Endometrial microvascular endothelial cells (primary cell): ENCODE measurements around the gene LAIR1. TPM values are rescaled to one million over a fixed set of nuclear protein-coding genes. Genes with fewer than 3 reads are reported as not detected.
"Not testable (repeated sequence)": the region's sequence is repeated elsewhere in the genome, so short reads cannot be mapped to it uniquely, and the experiment has no call there.

Experiments used
- in situ Hi-C: cut with HindIII; loops from 2 replicates; pipeline ENCODE4 v1.10.0; 2017; ENCODE audit warnings: low sequenced_read_pairs, low pct_unique_long_range_greater_than_20kb; ENCODE audit errors: inconsistent ontology term
- total RNA-seq: library from RNA; depleted of rRNA; stranded (reverse); fragments of >200 nt; gene quantifications from one replicate; pipeline ENCODE4 v1.2.3, GENCODE V29; 2015; ENCODE audit errors: inconsistent ontology term

LAIR1 gene
- total RNA-seq, 1 donor from 2014 or later = not detected

GRCh38 chr19:54380897-54381296 lies 16.2 kb upstream of the LAIR1 start:
- in situ Hi-C loops = no loop called here

GRCh38 chr19:54379187-54379678 lies 14.5 kb upstream of the LAIR1 start:
- in situ Hi-C loops = no loop called here

GRCh38 chr19:54376610-54377285 lies 12.0 kb upstream of the LAIR1 start:
- in situ Hi-C loops = no loop called here

GRCh38 chr19:54375181-54375938 lies 10.6 kb upstream of the LAIR1 start:
- in situ Hi-C loops = not testable (repeated sequence)

- in situ Hi-C loops = no loop called here
Observed at GRCh38 chr19:54373781-54374631, 9.3 kb upstream of the LAIR1 start.

- in situ Hi-C loops = not testable (repeated sequence)
Observed at GRCh38 chr19:54371453-54371852, 6.7 kb upstream of the LAIR1 start.

- in situ Hi-C loops = not testable (repeated sequence)
Observed at GRCh38 chr19:54370434-54370796, 5.7 kb upstream of the LAIR1 start.

- in situ Hi-C loops = not testable (repeated sequence)
Observed at GRCh38 chr19:54369688-54370433, 5.1 kb upstream of the LAIR1 start.

GRCh38 chr19:54369082-54369687 lies 4.5 kb upstream of the LAIR1 start:
- in situ Hi-C loops = no loop called here

- in situ Hi-C loops = no loop called here
Observed at GRCh38 chr19:54366811-54367210, 2.1 kb upstream of the LAIR1 start.

GRCh38 chr19:54365798-54366197 lies 1.1 kb upstream of the LAIR1 start:
- in situ Hi-C loops = not testable (repeated sequence)

GRCh38 chr19:54361680-54362422 lies 2.9 kb downstream of the LAIR1 start:
- in situ Hi-C loops = not testable (repeated sequence)

- in situ Hi-C loops = not testable (repeated sequence)
Observed at GRCh38 chr19:54359149-54359820, 5.4 kb downstream of the LAIR1 start.

GRCh38 chr19:54357381-54357780 lies 7.3 kb downstream of the LAIR1 start:
- in situ Hi-C loops = no loop called here

GRCh38 chr19:54356444-54357056 lies 8.2 kb downstream of the LAIR1 start:
- in situ Hi-C loops = no loop called here

GRCh38 chr19:54355675-54356074 lies 9.1 kb downstream of the LAIR1 start:
- in situ Hi-C loops = no loop called here

GRCh38 chr19:54354761-54355160 lies 10.0 kb downstream of the LAIR1 start:
- in situ Hi-C loops = no loop called here
